ENCODE data around the gene GAB2.
"Not testable (repeated sequence)": the region's sequence is repeated elsewhere in the genome, so short reads cannot be mapped to it uniquely, and the experiment has no call there.

GAB2 gene

GRCh38 chr11:78237293-78238046, 180.2 kb downstream of the GAB2 start:
- no peak for DNase-seq

GRCh38 chr11:78234006-78234405, 183.6 kb downstream of the GAB2 start:
- no peak for DNase-seq

- not testable (repeated sequence) for DNase-seq
Measured at GRCh38 chr11:78233046-78233445, 184.6 kb downstream of the GAB2 start.

- DNase-seq, result no peak
Measured at GRCh38 chr11:78231962-78232501, 185.6 kb downstream of the GAB2 start.

- DNase-seq, result no peak
Measured at GRCh38 chr11:78230161-78230877, 187.3 kb downstream of the GAB2 start.

- no peak for DNase-seq
Measured at GRCh38 chr11:78229106-78229505, 188.5 kb downstream of the GAB2 start.

GRCh38 chr11:78228467-78228866, 189.2 kb downstream of the GAB2 start:
- DNase-seq, result peak; percentile 37

- no peak for DNase-seq
Measured at GRCh38 chr11:78227921-78228320, 189.7 kb downstream of the GAB2 start.

- no peak for DNase-seq
Measured at GRCh38 chr11:78226684-78227680, 190.6 kb downstream of the GAB2 start.

- no peak for DNase-seq
Measured at GRCh38 chr11:78224906-78225420, 192.7 kb downstream of the GAB2 start.

GRCh38 chr11:78224506-78224905, 193.1 kb downstream of the GAB2 start:
- no peak for DNase-seq

- no peak for DNase-seq
Measured at GRCh38 chr11:78223320-78223954, 194.2 kb downstream of the GAB2 start.

GRCh38 chr11:78222726-78223125, 194.9 kb downstream of the GAB2 start:
- not testable (repeated sequence) for DNase-seq

- DNase-seq, result no peak
Measured at GRCh38 chr11:78221396-78222315, 196.0 kb downstream of the GAB2 start.

GRCh38 chr11:78220218-78221157, 197.1 kb downstream of the GAB2 start:
- DNase-seq, result no peak

GRCh38 chr11:78219493-78220217, 198.0 kb downstream of the GAB2 start:
- no peak for DNase-seq

- DNase-seq, result no peak
Measured at GRCh38 chr11:78218707-78219492, 198.7 kb downstream of the GAB2 start.

Measured in GDM1 (cell line).